ENCODE measurements around the gene ISLR2.
"Not testable (repeated sequence)": the region's sequence is repeated elsewhere in the genome, so short reads cannot be mapped to it uniquely, and the experiment has no call there.

DNA sequence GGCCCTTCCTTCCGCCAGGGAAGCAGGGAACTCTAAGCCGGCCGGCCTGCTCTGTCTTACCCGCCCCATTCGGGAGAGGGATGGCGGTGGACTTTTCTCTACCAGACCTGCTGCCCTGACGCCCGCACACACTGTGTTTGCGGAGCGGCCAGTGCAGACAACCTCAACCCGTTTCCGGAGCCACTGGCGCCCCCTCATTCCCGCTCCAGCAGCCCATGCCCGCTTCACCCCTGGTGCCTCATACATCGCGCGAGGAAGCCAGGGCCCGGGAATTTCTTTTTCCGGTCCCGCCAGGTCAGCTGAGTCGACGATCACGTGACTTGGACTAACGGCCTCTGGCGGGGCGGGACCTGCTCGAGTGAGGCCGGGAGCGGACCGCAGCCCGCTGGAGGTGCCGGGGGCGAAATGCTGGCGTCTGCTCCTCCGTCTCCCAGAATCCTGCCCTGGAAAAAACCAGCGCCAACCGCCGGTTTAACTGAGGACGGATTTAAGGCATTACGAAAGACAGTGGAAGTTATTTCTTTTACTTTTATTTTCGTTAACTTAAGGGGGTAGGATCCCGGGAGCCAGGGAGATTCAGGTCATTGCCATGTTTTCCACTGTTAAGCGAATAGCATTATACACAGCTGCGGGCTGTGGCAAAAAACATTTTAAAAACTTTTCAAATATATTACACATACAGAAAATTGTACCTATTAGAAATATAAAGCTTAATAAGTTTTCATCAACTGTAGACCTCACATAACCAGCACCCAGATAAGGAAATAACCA is 30.2 kb upstream of the ISLR2 start:
- TF ChIP-seq ZNF274 (IDR thresholded peaks at IDR 0.05; ENCODE audit: low read depth, low read length); SUZ12 (IDR thresholded peaks at IDR 0.05; ENCODE audit: extremely low read depth, insufficient read depth, insufficient read length): not testable (repeated sequence)
